Measurements from ENCODE around the gene PKD2. TPM values are rescaled to one million over a fixed set of nuclear protein-coding genes. Genes with fewer than 3 reads are reported as not detected.

PKD2 gene
- total RNA-seq, 1 donor from 2014 or later = 47.5 TPM

DNA sequence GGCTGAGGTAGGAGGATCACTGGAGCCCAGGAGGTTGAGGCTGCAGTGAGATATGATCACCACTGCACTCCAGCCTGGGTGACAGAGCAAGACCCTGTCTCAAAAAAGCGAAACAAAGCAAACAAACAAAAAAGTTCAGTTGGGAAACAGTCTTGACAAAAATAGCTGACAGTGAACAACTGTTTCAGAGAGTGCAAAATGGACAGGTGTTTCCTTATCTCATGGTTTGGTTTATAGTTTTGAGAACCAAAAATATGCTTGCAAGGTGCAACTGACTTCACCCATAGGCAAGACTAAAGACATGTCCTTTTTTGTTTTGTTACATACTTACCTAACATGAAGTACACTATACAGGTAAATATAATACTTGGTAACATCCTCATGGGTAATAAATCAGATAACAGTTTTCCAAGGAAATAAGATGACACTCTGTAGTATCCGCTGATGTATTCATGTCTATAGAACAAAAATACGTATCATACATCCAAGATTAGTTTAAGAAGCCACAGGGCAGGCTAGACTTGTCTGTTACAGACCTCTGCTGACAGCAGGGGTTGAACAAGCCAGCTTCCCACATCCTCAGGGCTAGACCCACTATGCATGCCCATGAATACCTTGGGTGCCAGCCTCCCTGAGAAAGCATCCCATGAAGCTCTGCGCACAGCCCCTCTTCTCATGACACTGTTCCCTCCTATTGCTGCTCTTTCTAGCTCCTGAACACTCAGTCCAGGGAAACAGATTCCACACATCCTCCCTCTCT, 91.7 kb downstream of the PKD2 start:
- Mint-ChIP-seq H3K4me1 (ENCODE audit: unreplicated experiment) (peaks cover 2% of the 10 kb centered on the region), H3K27me3 (no peaks in the 10 kb centered on the region), H3K36me3 (no peaks in the 10 kb centered on the region), H3K9me3 (peaks cover 7% of the 10 kb centered on the region), H3K27ac (no peak overlapping the region), H3K4me3 (no peak overlapping the region)
- DNase-seq (ENCODE audit: extremely low spot score, unreplicated experiment) = no peak
- TF ChIP-seq, protein P1, sequence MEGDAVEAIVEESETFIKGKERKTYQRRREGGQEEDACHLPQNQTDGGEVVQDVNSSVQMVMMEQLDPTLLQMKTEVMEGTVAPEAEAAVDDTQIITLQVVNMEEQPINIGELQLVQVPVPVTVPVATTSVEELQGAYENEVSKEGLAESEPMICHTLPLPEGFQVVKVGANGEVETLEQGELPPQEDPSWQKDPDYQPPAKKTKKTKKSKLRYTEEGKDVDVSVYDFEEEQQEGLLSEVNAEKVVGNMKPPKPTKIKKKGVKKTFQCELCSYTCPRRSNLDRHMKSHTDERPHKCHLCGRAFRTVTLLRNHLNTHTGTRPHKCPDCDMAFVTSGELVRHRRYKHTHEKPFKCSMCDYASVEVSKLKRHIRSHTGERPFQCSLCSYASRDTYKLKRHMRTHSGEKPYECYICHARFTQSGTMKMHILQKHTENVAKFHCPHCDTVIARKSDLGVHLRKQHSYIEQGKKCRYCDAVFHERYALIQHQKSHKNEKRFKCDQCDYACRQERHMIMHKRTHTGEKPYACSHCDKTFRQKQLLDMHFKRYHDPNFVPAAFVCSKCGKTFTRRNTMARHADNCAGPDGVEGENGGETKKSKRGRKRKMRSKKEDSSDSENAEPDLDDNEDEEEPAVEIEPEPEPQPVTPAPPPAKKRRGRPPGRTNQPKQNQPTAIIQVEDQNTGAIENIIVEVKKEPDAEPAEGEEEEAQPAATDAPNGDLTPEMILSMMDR (conservative IDR thresholded peaks at IDR 0.05) = no peak

DNA sequence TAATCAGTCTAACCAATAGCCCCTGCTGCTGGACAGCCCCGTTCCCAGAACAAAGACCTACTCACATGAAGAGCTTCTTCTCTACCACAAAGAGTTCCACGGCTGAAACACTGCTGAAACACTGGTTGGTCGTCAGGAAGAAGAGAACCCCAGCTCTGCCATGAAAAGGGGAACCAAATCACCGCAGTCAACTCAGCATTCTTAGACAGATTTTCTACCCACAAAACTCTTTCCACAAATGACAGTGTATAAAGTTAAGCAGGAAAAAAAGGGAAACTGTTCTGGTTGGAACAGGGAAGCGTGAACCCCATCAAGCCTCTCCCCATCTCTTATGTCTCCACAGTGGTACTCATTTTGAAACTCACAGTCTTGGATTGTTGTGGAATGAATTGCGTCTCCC, 93.7 kb downstream of the PKD2 start:
- no peak overlapping the region for H3K4me3 Mint-ChIP-seq
- no peaks in the 10 kb centered on the region for H3K36me3 Mint-ChIP-seq
- H3K27ac Mint-ChIP-seq = no peak overlapping the region
- peaks cover 16% of the 10 kb centered on the region for H3K4me1 Mint-ChIP-seq (ENCODE audit: unreplicated experiment)
- TF ChIP-seq, protein P1 (conservative IDR thresholded peaks at IDR 0.05) = no peak
- H3K27me3 Mint-ChIP-seq = no peaks in the 10 kb centered on the region
- DNase-seq (ENCODE audit: extremely low spot score, unreplicated experiment) = no peak
- H3K9me3 Mint-ChIP-seq = peaks cover 7% of the 10 kb centered on the region

DNA sequence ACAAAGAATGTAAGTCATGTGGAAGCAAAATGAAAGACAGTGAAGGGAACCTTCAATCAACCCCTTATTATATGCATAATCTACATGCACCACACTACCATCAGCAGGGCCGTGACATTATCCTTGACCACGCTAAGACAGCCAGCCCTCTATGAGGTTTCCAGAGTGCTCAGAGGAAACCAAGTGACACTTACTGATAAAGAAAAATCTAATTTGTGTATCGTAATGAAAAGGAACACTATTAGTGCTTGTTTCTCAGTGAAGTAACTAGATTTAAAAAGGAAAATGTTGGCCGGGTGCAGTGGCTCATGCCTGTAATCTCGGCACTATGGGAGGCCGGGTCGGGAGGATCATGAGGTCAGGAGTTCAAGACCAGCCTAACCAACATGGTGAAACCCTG, 94.6 kb downstream of the PKD2 start:
- Mint-ChIP-seq H3K9me3 (peaks cover 7% of the 10 kb centered on the region), H3K27me3 (no peaks in the 10 kb centered on the region), H3K27ac (no peak overlapping the region), H3K36me3 (no peaks in the 10 kb centered on the region), H3K4me3 (no peak overlapping the region), H3K4me1 (ENCODE audit: unreplicated experiment) (peaks cover 17% of the 10 kb centered on the region)
- TF ChIP-seq, protein P1 (conservative IDR thresholded peaks at IDR 0.05) = no peak
- DNase-seq (ENCODE audit: extremely low spot score, unreplicated experiment) = no peak

DNA sequence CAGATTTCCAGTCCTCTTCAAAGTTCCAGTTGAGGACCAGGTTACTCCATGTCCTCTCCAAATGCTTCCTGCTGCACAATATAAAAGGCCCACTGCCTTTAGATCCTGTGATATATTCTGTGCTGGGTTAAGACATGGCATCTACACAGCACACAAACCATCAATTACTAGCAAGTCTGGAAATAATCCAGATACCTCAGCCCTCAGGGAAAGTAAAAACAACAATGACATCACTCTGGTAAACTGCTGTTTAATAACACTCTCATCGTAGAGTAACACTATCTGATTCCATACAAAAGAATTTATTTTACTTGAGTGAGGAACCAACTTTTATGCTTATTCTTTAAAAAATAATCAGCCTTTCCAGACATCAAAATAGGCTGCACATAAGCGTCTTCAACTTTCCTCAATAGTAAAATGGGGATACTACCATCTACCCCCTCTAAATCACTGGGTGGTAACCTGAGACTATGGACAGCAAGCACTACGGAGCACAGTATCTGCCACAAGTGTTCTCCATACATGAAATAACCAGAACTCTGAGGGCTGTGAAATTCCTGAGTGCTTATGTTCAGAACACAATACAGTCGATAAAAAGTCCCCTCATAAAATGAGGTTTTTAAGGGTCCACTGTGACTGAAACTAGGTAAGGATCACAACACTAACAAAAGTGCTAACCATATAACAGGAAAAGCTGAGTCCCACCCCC, 97.6 kb downstream of the PKD2 start:
- H3K9me3 Mint-ChIP-seq = no peaks in the 10 kb centered on the region
- TF ChIP-seq, protein P1 (conservative IDR thresholded peaks at IDR 0.05) = no peak
- H3K4me1 Mint-ChIP-seq (ENCODE audit: unreplicated experiment) = peaks cover 29% of the 10 kb centered on the region

DNA sequence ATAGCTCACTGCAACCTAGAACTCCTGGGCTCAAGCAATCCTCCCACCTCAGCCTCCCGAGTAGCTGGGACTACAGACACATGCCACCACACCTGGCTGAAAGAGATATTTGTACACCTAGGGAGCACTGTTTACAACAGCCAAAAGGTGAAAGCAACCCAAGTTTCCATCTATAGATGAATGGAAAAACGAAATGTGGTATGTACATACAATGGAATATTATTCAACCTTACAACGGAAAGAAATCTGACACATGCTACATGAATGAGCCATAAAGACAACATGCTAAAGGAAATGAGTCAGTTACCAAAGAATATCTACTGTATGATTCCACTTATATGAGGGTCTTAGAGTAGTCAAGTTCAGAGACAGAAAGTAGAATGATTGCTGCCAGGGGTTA, 98.8 kb downstream of the PKD2 start:
- DNase-seq (ENCODE audit: extremely low spot score, unreplicated experiment) = no peak
- Mint-ChIP-seq H3K27ac (peak overlapping the region; percentile 7), H3K9me3 (no peaks in the 10 kb centered on the region), H3K4me3 (no peak overlapping the region), H3K27me3 (no peaks in the 10 kb centered on the region), H3K4me1 (ENCODE audit: unreplicated experiment) (peaks cover 29% of the 10 kb centered on the region), H3K36me3 (no peaks in the 10 kb centered on the region)
- TF ChIP-seq, protein P1 (conservative IDR thresholded peaks at IDR 0.05) = no peak

More for the DNA sequence above, 97.6 kb downstream of the PKD2 start:
- no peak for DNase-seq (ENCODE audit: extremely low spot score, unreplicated experiment)
- Mint-ChIP-seq H3K27ac (peak overlapping the region; percentile 19), H3K27me3 (no peaks in the 10 kb centered on the region), H3K4me3 (no peak overlapping the region), H3K36me3 (no peaks in the 10 kb centered on the region)
